DOHH2 (cell line): ENCODE data around the gene CALHM1.

Source experiments
- CTCF ChIP-seq: fragments of 200-600 bp; sonication (generic); IDR thresholded peaks from one replicate; pipeline ENCODE4 v1.5.1; 2014; ENCODE audit warnings: antibody characterized with exemption, mild to moderate bottlenecking, low read depth, low read length; ENCODE audit not compliant: poor library complexity, severe bottlenecking
- EZH2phosphoT487 ChIP-seq: fragments of 200-600 bp; sonication (generic); IDR thresholded peaks from 2 replicates; pipeline ENCODE4 v1.6.1; 2017; ENCODE audit warnings: borderline replicate concordance, mild to moderate bottlenecking, antibody characterized with exemption, low read length, moderate library complexity, mixed read lengths

GRCh38 chr10:103457176-103457712 is 1.5 kb downstream of the CALHM1 start:
- TF ChIP-seq CTCF (no peak), EZH2phosphoT487 (no peak)
